ENCODE measurements around the gene HLA-DRB1. TPM values are rescaled to one million over a fixed set of nuclear protein-coding genes. Genes with fewer than 3 reads are reported as not detected.
A peak's percentile ranks its signal among the peaks of the same experiment; 100 is the strongest.

HLA-DRB1 gene
- total RNA-seq, 3 donors from 2014 or later, result 26.9 to 169 (median 89.6) TPM

DNA sequence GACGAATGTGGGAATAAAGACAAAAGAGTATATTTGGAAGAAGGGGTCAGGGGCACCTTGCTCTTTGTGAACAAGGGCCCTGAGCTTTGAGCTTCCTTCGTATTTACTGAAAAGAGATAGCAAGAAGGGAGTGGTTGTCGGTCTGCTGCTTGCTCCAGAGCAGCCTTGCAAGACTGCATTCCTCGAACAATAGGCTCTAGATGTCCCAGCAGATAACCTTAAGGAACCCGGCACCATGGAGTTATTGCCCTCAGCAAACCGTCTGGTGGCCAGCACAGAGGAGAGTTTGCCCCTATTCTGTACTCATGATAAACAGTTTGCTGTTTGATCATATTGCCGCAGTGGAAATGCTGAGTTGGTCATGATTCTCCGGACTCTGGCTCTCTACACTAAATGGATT, 22.7 kb downstream of the HLA-DRB1 start:
- no peak for ATAC-seq
- Histone ChIP-seq H3K9me3 (no peaks in the 10 kb centered on the region), H3K4me1 (ENCODE audit: low read depth) (no peaks in the 10 kb centered on the region), H3K36me3 (ENCODE audit: low read depth) (no peaks in the 10 kb centered on the region), H3K4me3 (no peak overlapping the region)
- DNase-seq, result no peak
- TF ChIP-seq, protein P1, sequence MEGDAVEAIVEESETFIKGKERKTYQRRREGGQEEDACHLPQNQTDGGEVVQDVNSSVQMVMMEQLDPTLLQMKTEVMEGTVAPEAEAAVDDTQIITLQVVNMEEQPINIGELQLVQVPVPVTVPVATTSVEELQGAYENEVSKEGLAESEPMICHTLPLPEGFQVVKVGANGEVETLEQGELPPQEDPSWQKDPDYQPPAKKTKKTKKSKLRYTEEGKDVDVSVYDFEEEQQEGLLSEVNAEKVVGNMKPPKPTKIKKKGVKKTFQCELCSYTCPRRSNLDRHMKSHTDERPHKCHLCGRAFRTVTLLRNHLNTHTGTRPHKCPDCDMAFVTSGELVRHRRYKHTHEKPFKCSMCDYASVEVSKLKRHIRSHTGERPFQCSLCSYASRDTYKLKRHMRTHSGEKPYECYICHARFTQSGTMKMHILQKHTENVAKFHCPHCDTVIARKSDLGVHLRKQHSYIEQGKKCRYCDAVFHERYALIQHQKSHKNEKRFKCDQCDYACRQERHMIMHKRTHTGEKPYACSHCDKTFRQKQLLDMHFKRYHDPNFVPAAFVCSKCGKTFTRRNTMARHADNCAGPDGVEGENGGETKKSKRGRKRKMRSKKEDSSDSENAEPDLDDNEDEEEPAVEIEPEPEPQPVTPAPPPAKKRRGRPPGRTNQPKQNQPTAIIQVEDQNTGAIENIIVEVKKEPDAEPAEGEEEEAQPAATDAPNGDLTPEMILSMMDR (IDR thresholded peaks at IDR 0.05), result no peak
- intact Hi-C loops (cut with DNase I, micrococcal nuclease), result no loop called here

DNA sequence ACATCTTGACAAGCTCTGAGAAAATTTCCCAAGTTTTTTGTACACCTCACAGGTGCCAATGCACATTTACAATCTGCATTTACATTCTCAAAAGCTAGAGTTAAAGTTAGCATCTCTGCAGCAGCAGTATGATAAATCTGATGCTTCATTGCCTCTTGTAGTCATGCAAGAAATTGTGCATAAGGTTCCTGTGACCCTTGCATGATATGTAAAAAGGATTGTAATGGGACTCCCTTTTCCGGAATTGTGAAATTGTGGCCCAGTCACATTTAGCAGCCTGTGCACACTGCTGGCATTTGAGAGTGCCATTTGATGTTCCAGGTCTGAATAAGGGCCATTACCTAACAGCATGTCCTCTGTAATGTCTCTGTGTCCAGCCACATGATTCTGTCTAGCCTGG, 24.1 kb downstream of the HLA-DRB1 start:
- no peaks in the 10 kb centered on the region for H3K9me3 ChIP-seq
- TF ChIP-seq, protein P1 (IDR thresholded peaks at IDR 0.05), result no peak
- no peak for ATAC-seq
- DNase-seq, result no peak
- intact Hi-C loops (cut with DNase I, micrococcal nuclease), result no loop called here
- no peak overlapping the region for H3K4me3 ChIP-seq
- H3K4me1 ChIP-seq (ENCODE audit: low read depth), result no peaks in the 10 kb centered on the region
- H3K36me3 ChIP-seq (ENCODE audit: low read depth), result no peaks in the 10 kb centered on the region

GRCh38 chr6:32562940-32563339, 26.7 kb downstream of the HLA-DRB1 start:
- H3K4me1 ChIP-seq (ENCODE audit: low read depth), result no peaks in the 10 kb centered on the region
- H3K9me3 ChIP-seq, result no peaks in the 10 kb centered on the region
- intact Hi-C loops (cut with DNase I, micrococcal nuclease), result no loop called here
- no peak overlapping the region for H3K4me3 ChIP-seq
- peak; percentile 97 for ATAC-seq
- TF ChIP-seq, protein P1 (IDR thresholded peaks at IDR 0.05), result no peak
- DNase-seq, result no peak
- no peaks in the 10 kb centered on the region for H3K36me3 ChIP-seq (ENCODE audit: low read depth)

DNA sequence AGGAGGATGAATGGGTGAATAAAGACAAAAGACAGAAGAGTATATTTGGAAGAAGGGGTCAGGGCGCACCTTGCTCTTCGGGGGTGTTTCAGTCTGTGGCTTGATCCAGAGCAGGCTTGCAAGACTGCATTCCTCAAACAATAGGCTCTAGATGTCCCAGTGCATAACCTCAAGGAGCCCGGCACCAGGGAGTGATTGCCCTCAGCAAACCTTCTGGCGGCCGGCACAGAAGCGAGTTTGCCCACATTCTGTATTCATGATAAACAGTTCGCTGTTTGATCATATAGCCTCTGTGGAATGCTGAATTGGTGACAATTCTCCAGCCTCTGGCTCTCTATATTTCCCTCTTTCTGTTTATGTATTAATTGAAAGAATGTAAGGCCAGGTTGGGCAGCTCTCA, 29.9 kb downstream of the HLA-DRB1 start:
- intact Hi-C loops (cut with DNase I, micrococcal nuclease), result no loop called here
- Histone ChIP-seq H3K9me3 (no peaks in the 10 kb centered on the region), H3K4me1 (ENCODE audit: low read depth) (no peaks in the 10 kb centered on the region), H3K4me3 (no peak overlapping the region), H3K36me3 (ENCODE audit: low read depth) (no peaks in the 10 kb centered on the region)
- TF ChIP-seq, protein P1 (IDR thresholded peaks at IDR 0.05), result no peak
- no peak for DNase-seq
- ATAC-seq, result no peak

GRCh38 chr6:32558426-32559057, 31.1 kb downstream of the HLA-DRB1 start:
- no peak overlapping the region for H3K4me3 ChIP-seq
- no peak for ATAC-seq
- intact Hi-C loops (cut with DNase I, micrococcal nuclease), result no loop called here
- TF ChIP-seq, protein P1 (IDR thresholded peaks at IDR 0.05), result no peak
- no peak for DNase-seq
- no peaks in the 10 kb centered on the region for H3K36me3 ChIP-seq (ENCODE audit: low read depth)
- H3K9me3 ChIP-seq, result no peaks in the 10 kb centered on the region
- no peaks in the 10 kb centered on the region for H3K4me1 ChIP-seq (ENCODE audit: low read depth)
